CD14-positive monocyte (primary cell): ENCODE data around the gene MADCAM1. TPM values are rescaled to one million over a fixed set of nuclear protein-coding genes. Genes with fewer than 3 reads are reported as not detected.
A peak's percentile ranks its signal among the peaks of the same experiment; 100 is the strongest.

Experiments used
- DNase-seq, 3 donors: peaks; one replicate each; pipeline ENCODE4 v3.0.0-alpha.2; 2011 to 2022
- H2AFZ ChIP-seq: 2 replicates; pipeline ENCODE4 v1.6.0; 2012; ENCODE audit warnings: mild to moderate bottlenecking, low read depth, low read length, inconsistent platforms; ENCODE audit not compliant: insufficient read depth, poor library complexity, severe bottlenecking
- H3K27ac ChIP-seq, 2 donors: 1 replicate in 1 of 2; 2 replicates in 1 of 2; pipeline ENCODE4 v1.5.1; 2012 to 2013; ENCODE audit warnings: low read length in 2 of 2, control low read depth in 1 of 2, inconsistent platforms in 1 of 2, low read depth in 1 of 2, mild to moderate bottlenecking in 1 of 2
- H3K27me3 ChIP-seq, 2 donors: one replicate each; pipeline versions ENCODE4 v1.6.0 to v1.6.1; 2011 to 2013; ENCODE audit warnings: low read length in 2 of 2; ENCODE audit not compliant: control insufficient read depth in 2 of 2, insufficient read depth in 2 of 2
- H3K36me3 ChIP-seq, 2 donors: replicated peaks in 1 of 2; 1 replicate in 1 of 2; 2 replicates in 1 of 2; pipeline versions ENCODE4 v1.5.1 to v1.6.1; 2012 to 2013; ENCODE audit warnings: low read length in 2 of 2, control low read depth in 1 of 2, inconsistent platforms in 1 of 2, mild to moderate bottlenecking in 1 of 2; ENCODE audit not compliant: insufficient read depth in 2 of 2, control insufficient read depth in 1 of 2
- H3K4me1 ChIP-seq, 2 donors: 1 replicate in 1 of 2; 2 replicates in 1 of 2; pipeline versions ENCODE4 v1.5.1 to v1.6.1; 2012 to 2013; ENCODE audit warnings: low read length in 2 of 2, control low read depth in 1 of 2, inconsistent platforms in 1 of 2, mild to moderate bottlenecking in 1 of 2, moderate library complexity in 1 of 2; ENCODE audit not compliant: insufficient read depth in 2 of 2, control insufficient read depth in 1 of 2
- H3K4me2 ChIP-seq: replicated peaks from 2 replicates; pipeline ENCODE3; 2012; ENCODE audit warnings: low read length, moderate library complexity, mild to moderate bottlenecking; ENCODE audit not compliant: poor library complexity, severe bottlenecking; ENCODE audit errors: extremely low read depth
- H3K4me3 ChIP-seq, 3 experiments: fragments of 200-600 bp in 1 of 3; sonication (generic) in 1 of 3; replicated peaks in 1 of 3; 1 replicate in 2 of 3; 2 replicates in 1 of 3; pipeline ENCODE4 v1.5.1; 2011 to 2013; ENCODE audit warnings: low read length in 3 of 3, mild to moderate bottlenecking in 3 of 3, control low read depth in 2 of 3, low read depth in 2 of 3, inconsistent platforms in 1 of 3, moderate library complexity in 1 of 3
- H3K79me2 ChIP-seq: 2 replicates; pipeline ENCODE4 v1.6.0; 2012; ENCODE audit warnings: mild to moderate bottlenecking, control low read depth, inconsistent platforms, low read length, moderate library complexity; ENCODE audit not compliant: insufficient read depth
- H3K9ac ChIP-seq: 2 replicates; pipeline ENCODE4 v1.6.0; 2017; ENCODE audit warnings: low read length, mild to moderate bottlenecking; ENCODE audit not compliant: insufficient read depth, poor library complexity, severe bottlenecking
- H3K9me3 ChIP-seq, 2 donors: replicated peaks in 1 of 2; 1 replicate in 1 of 2; 2 replicates in 1 of 2; pipeline versions ENCODE4 v1.5.1 to v1.6.1; 2012 to 2013; ENCODE audit warnings: low read length in 2 of 2, control low read depth in 1 of 2; ENCODE audit not compliant: control insufficient read depth in 1 of 2, insufficient read depth in 1 of 2
- H4K20me1 ChIP-seq: 2 replicates; pipeline ENCODE4 v1.6.0; 2012; ENCODE audit warnings: mild to moderate bottlenecking, low read length, control low read depth, moderate library complexity; ENCODE audit not compliant: insufficient read depth
- H3K27ac Mint-ChIP-seq, 7 donors: one replicate each; pipeline ENCODE4 v1.8.0; 2020; ENCODE audit warnings: mild to moderate bottlenecking in 7 of 7, mixed read lengths in 7 of 7, moderate library complexity in 6 of 7, inconsistent platforms in 2 of 7
- H3K27me3 Mint-ChIP-seq, 3 donors: one replicate each; pipeline ENCODE4 v1.8.0; 2021 to 2022; ENCODE audit warnings: low read depth in 3 of 3, mild to moderate bottlenecking in 3 of 3, mixed read lengths in 3 of 3, moderate library complexity in 3 of 3, inconsistent platforms in 1 of 3
- H3K36me3 Mint-ChIP-seq, 2 donors: one replicate each; pipeline ENCODE4 v1.8.0; 2020; ENCODE audit warnings: mixed read lengths in 2 of 2, inconsistent platforms in 1 of 2, mild to moderate bottlenecking in 1 of 2
- H3K4me1 Mint-ChIP-seq: one replicate; pipeline ENCODE4 v1.8.0; 2020; ENCODE audit warnings: mild to moderate bottlenecking, mixed read lengths
- H3K4me3 Mint-ChIP-seq, 2 donors: one replicate each; pipeline ENCODE4 v1.8.0; 2020; ENCODE audit warnings: mild to moderate bottlenecking in 2 of 2, mixed read lengths in 2 of 2, moderate library complexity in 1 of 2
- H3K9me3 Mint-ChIP-seq, 7 donors: one replicate each; pipeline ENCODE4 v1.8.0; 2020 to 2022; ENCODE audit warnings: mixed read lengths in 7 of 7, mild to moderate bottlenecking in 6 of 7, moderate library complexity in 6 of 7, inconsistent platforms in 2 of 7
- WGBS: methylation state at CpG from one replicate; pipeline ENCODE4 v1.1.5; 2013; ENCODE audit warnings: missing lambda C conversion rate; ENCODE audit not compliant: insufficient coverage; 5-methylcytosine and 5-hydroxymethylcytosine counted together
- intact Hi-C, 2 donors: fragments of 100-400 bp; cut with micrococcal nuclease; formaldehyde crosslinking; loops; one replicate each; pipeline versions ENCODE4 v1.15.0 to v1.15.1; 2023
- polyA plus RNA-seq, 3 donors: library from polyadenylated mRNA; depleted of rRNA in 1 of 3; unstranded in 2 of 3; stranded (reverse) in 1 of 3; fragments of 300-500 nt in 2 of 3; fragments of >200 nt in 1 of 3; fragmentation: Illumina TruSeq in 2 of 3; gene quantifications; 1 replicate in 2 of 3; 2 replicates in 1 of 3; pipeline ENCODE4 v1.2.3, GENCODE V29; 2012 to 2021
- TF ChIP-seq, protein P1 (sequence below): fragments of 200-600 bp; IDR thresholded peaks from one replicate; pipeline ENCODE4 v1.8.0; 2022; ENCODE audit warnings: antibody characterized with exemption, mild to moderate bottlenecking

MADCAM1 gene
- polyA plus RNA-seq, 3 donors = 0.17 TPM; not detected in 2

GRCh38 chr19:458091-459042, 37.9 kb upstream of the MADCAM1 start:
- intact Hi-C loops = no loop called here
- WGBS = 96% methylated on average over 80 of the region's 89 CpGs
- TF ChIP-seq, protein P1, sequence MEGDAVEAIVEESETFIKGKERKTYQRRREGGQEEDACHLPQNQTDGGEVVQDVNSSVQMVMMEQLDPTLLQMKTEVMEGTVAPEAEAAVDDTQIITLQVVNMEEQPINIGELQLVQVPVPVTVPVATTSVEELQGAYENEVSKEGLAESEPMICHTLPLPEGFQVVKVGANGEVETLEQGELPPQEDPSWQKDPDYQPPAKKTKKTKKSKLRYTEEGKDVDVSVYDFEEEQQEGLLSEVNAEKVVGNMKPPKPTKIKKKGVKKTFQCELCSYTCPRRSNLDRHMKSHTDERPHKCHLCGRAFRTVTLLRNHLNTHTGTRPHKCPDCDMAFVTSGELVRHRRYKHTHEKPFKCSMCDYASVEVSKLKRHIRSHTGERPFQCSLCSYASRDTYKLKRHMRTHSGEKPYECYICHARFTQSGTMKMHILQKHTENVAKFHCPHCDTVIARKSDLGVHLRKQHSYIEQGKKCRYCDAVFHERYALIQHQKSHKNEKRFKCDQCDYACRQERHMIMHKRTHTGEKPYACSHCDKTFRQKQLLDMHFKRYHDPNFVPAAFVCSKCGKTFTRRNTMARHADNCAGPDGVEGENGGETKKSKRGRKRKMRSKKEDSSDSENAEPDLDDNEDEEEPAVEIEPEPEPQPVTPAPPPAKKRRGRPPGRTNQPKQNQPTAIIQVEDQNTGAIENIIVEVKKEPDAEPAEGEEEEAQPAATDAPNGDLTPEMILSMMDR = no peak

GRCh38 chr19:459724-460511, 36.4 kb upstream of the MADCAM1 start:
- peaks cover 2% of the 10 kb centered on the region for H3K4me1 Mint-ChIP-seq
- no peaks in the 10 kb centered on the region for H3K36me3 Mint-ChIP-seq
- peak overlapping the region in 1 of 2 donors; percentile 69 for H3K4me3 Mint-ChIP-seq
- Histone ChIP-seq H2AFZ (no peak overlapping the region), H3K4me3 (no peak overlapping the region), H3K4me2 (no peak overlapping the region), H4K20me1 (no peaks in the 10 kb centered on the region), H3K9me3 (peaks cover 3 to 10% of the 10 kb centered on the region in 2 donors), H3K27me3 (peaks cover 14 to 34% of the 10 kb centered on the region in 2 donors), H3K9ac (no peak overlapping the region), H3K36me3 (no peaks in the 10 kb centered on the region), H3K27ac (no peak overlapping the region), H3K79me2 (no peaks in the 10 kb centered on the region), H3K4me1 (no peaks in the 10 kb centered on the region)
- peaks cover 32 to 56% (median 33%) of the 10 kb centered on the region in 3 donors for H3K27me3 Mint-ChIP-seq
- H3K27ac Mint-ChIP-seq = no peak overlapping the region
- intact Hi-C loops = no loop called here
- no peak for DNase-seq
- TF ChIP-seq, protein P1 = no peak
- 12% methylated on average over 44 of the region's 66 CpGs for WGBS
- H3K9me3 Mint-ChIP-seq = peaks cover 4 to 24% (median 17%) of the 10 kb centered on the region in 7 donors

More at GRCh38 chr19:458091-459042, 37.9 kb upstream of the MADCAM1 start:
- Histone ChIP-seq H3K4me2 (no peak overlapping the region), H3K36me3 (no peaks in the 10 kb centered on the region), H3K4me3 (no peak overlapping the region), H2AFZ (no peak overlapping the region), H3K9me3 (peaks cover 3 to 10% of the 10 kb centered on the region in 2 donors), H3K27me3 (peaks cover 14 to 32% of the 10 kb centered on the region in 2 donors), H3K9ac (no peak overlapping the region), H3K27ac (no peak overlapping the region), H3K79me2 (no peaks in the 10 kb centered on the region), H4K20me1 (no peaks in the 10 kb centered on the region), H3K4me1 (no peaks in the 10 kb centered on the region)
- Mint-ChIP-seq H3K4me1 (peaks cover 2% of the 10 kb centered on the region), H3K9me3 (peaks cover 0 to 28% (median 14%) of the 10 kb centered on the region in 7 donors), H3K36me3 (no peaks in the 10 kb centered on the region), H3K4me3 (no peak overlapping the region), H3K27me3 (peaks cover 31 to 53% (median 32%) of the 10 kb centered on the region in 3 donors), H3K27ac (no peak overlapping the region)
- no peak for DNase-seq
